BLaER1 treated with 17β-estradiol and CSF1 and Interleukin-3, amounts not matched to agents 10 nM and 100 nM (cell line): ENCODE data around the gene PGBD5.
A peak's percentile ranks its signal among the peaks of the same experiment; 100 is the strongest.

Source experiments
- H3K27ac ChIP-seq, 11 experiments: shearing (Covaris generic); formaldehyde crosslinking; 2 replicates each; pipeline ENCODE4 v1.8.1; 2022
- H3K27me3 ChIP-seq, 11 experiments: shearing (Covaris generic); formaldehyde crosslinking; 2 replicates each; pipeline ENCODE4 v1.8.1; 2022
- H3K36me3 ChIP-seq, 11 experiments: shearing (Covaris generic); formaldehyde crosslinking; 2 replicates each; pipeline ENCODE4 v1.8.1; 2022
- H3K4me1 ChIP-seq, 10 experiments: shearing (Covaris generic); formaldehyde crosslinking; 2 replicates each; pipeline ENCODE4 v1.8.1; 2022
- H3K4me2 ChIP-seq, 11 experiments: shearing (Covaris generic); formaldehyde crosslinking; 2 replicates each; pipeline ENCODE4 v1.8.1; 2022
- H3K4me3 ChIP-seq, 10 experiments: shearing (Covaris generic); formaldehyde crosslinking; 2 replicates each; pipeline ENCODE4 v1.8.1; 2022
- H3K9ac ChIP-seq, 11 experiments: shearing (Covaris generic); formaldehyde crosslinking; 2 replicates each; pipeline ENCODE4 v1.8.1; 2022
- H3K9me3 ChIP-seq, 11 experiments: shearing (Covaris generic); formaldehyde crosslinking; replicated peaks in 1 of 11; 2 replicates each; pipeline ENCODE4 v1.8.1; 2022
- H4K20me1 ChIP-seq, 11 experiments: shearing (Covaris generic); formaldehyde crosslinking; 2 replicates each; pipeline ENCODE4 v1.8.1; 2022
- Cebpa-rat ChIP-seq, 11 experiments: shearing (Covaris generic); IDR thresholded peaks; 2 replicates each; pipeline ENCODE4 v1.8.1; 2022

PGBD5 gene

GRCh38 chr1:230326971-230327891 lies 98.9 kb downstream of the PGBD5 start:
- H4K20me1 ChIP-seq: peaks cover 0 to 54% (median 0%) of the 10 kb centered on the region in 11 experiments; a peak in 3 of 22 replicates
- H3K27ac ChIP-seq: no peak overlapping the region
- no peak overlapping the region for H3K9ac ChIP-seq
- no peak for TF ChIP-seq Cebpa-rat (IDR thresholded peaks at IDR 0.05)
- H3K27me3 ChIP-seq: no peaks in the 10 kb centered on the region; a peak in 1 of 22 replicates
- peaks cover 0 to 7% (median 0%) of the 10 kb centered on the region in 10 experiments; a peak in 2 of 20 replicates for H3K4me1 ChIP-seq
- peaks cover 0 to 100% (median 0%) of the 10 kb centered on the region in 11 experiments; a peak in 7 of 22 replicates for H3K36me3 ChIP-seq
- no peaks in the 10 kb centered on the region for H3K9me3 ChIP-seq
- H3K4me2 ChIP-seq: no peak overlapping the region
- no peak overlapping the region for H3K4me3 ChIP-seq

DNA sequence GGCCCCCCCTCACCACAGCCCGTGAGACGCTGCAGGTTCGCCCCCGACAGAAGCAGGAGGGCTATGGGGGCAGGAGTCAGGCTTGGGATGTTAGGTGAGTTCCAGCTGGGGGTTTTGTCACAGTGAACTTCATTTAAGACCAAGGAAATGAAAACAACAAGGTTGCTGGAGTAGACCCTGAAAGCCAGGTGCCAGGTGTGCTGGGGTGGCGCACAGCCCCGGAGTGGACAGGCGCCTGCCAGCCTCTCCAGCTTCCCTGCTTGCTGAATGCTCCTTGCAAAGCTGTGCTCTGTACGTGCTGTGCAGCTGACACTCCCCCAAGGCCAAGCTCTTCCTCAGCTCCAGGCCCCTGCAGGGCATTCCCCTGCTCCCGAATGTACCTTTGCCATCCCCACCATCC lies 102.4 kb downstream of the PGBD5 start:
- H3K27me3 ChIP-seq: no peaks in the 10 kb centered on the region
- H3K4me3 ChIP-seq: no peak overlapping the region
- TF ChIP-seq Cebpa-rat (IDR thresholded peaks at IDR 0.05): no peak
- H3K4me1 ChIP-seq: peaks cover 0 to 12% (median 0%) of the 10 kb centered on the region in 10 experiments; a peak in 5 of 20 replicates
- peaks cover 0 to 43% (median 0%) of the 10 kb centered on the region in 11 experiments; a peak in 3 of 22 replicates for H4K20me1 ChIP-seq
- no peaks in the 10 kb centered on the region for H3K9me3 ChIP-seq
- H3K9ac ChIP-seq: no peak overlapping the region
- H3K4me2 ChIP-seq: no peak overlapping the region
- H3K36me3 ChIP-seq: peaks cover 0 to 86% (median 0%) of the 10 kb centered on the region in 11 experiments; a peak in 7 of 22 replicates
- no peak overlapping the region for H3K27ac ChIP-seq

DNA sequence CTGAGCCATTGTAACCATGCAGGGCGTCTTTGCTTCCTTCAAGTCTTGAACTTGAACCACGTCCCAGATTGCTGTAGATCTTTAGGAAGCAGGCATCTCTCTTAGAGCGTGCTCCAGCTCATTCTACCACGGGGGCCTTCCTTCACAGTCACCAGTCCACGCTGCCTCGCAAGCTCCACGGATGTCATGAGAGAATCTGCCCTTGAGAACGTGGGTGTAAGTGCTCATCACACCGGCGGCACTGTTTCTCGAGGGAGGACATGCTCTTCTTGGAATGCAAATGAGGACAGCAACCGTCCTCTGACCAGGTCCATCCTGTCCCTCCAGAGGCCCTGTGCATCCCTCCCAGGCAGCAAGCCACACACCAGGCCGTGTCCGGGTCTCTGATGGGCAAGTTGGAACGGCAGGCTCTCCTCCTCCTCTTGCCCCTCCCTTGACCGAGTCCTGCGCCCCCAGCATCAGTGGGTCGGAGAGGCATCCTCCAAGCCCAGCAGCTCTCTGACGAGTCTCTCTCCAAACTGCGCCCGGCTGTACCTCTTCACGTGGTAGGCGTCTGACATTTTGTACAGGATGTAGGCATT lies 103.1 kb downstream of the PGBD5 start:
- TF ChIP-seq Cebpa-rat (IDR thresholded peaks at IDR 0.05): no peak
- no peaks in the 10 kb centered on the region for H3K27me3 ChIP-seq
- no peaks in the 10 kb centered on the region for H3K9me3 ChIP-seq
- H3K27ac ChIP-seq: no peak overlapping the region
- no peak overlapping the region for H3K4me2 ChIP-seq
- H3K9ac ChIP-seq: no peak overlapping the region
- peaks cover 0 to 43% (median 0%) of the 10 kb centered on the region in 11 experiments; a peak in 3 of 22 replicates for H4K20me1 ChIP-seq
- no peak overlapping the region for H3K4me3 ChIP-seq
- peaks cover 0 to 12% (median 0%) of the 10 kb centered on the region in 10 experiments; a peak in 5 of 20 replicates for H3K4me1 ChIP-seq
- H3K36me3 ChIP-seq: peaks cover 0 to 80% (median 0%) of the 10 kb centered on the region in 11 experiments; a peak in 7 of 22 replicates

DNA sequence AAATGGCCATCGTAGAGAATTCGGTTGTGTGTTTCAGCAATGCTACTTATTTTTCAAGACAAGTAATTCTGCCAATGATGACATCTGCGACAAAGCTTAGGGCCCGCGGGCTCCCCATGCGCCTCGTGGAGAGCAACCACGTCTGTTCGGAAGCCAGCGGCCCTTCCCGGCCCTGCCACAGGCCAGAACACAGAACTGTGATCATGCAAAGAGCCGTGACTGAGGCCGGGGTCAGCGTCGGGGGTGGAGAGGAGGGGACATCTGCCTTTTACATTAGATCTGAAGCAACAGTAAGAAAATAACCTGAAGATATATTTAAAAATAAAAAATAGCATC lies 103.7 kb downstream of the PGBD5 start:
- peaks cover 0 to 12% (median 0%) of the 10 kb centered on the region in 10 experiments; a peak in 5 of 20 replicates for H3K4me1 ChIP-seq
- peaks cover 0 to 73% (median 0%) of the 10 kb centered on the region in 11 experiments; a peak in 7 of 22 replicates for H3K36me3 ChIP-seq
- no peaks in the 10 kb centered on the region for H3K9me3 ChIP-seq
- H3K27me3 ChIP-seq: no peaks in the 10 kb centered on the region
- no peak for TF ChIP-seq Cebpa-rat (IDR thresholded peaks at IDR 0.05)
- H3K9ac ChIP-seq: no peak overlapping the region
- peaks cover 0 to 37% (median 0%) of the 10 kb centered on the region in 11 experiments; a peak in 3 of 22 replicates for H4K20me1 ChIP-seq
- H3K27ac ChIP-seq: no peak overlapping the region
- no peak overlapping the region for H3K4me3 ChIP-seq
- no peak overlapping the region for H3K4me2 ChIP-seq

- Histone ChIP-seq H4K20me1 (peaks cover 0 to 33% (median 0%) of the 10 kb centered on the region in 11 experiments; a peak in 3 of 22 replicates), H3K9ac (no peak overlapping the region), H3K4me1 (peaks cover 0 to 12% (median 0%) of the 10 kb centered on the region in 10 experiments; a peak in 5 of 20 replicates), H3K27ac (no peak overlapping the region), H3K27me3 (no peaks in the 10 kb centered on the region), H3K9me3 (no peaks in the 10 kb centered on the region), H3K36me3 (peaks cover 0 to 68% (median 0%) of the 10 kb centered on the region in 11 experiments; a peak in 7 of 22 replicates), H3K4me2 (no peak overlapping the region), H3K4me3 (no peak overlapping the region)
- no peak for TF ChIP-seq Cebpa-rat (IDR thresholded peaks at IDR 0.05)
Measured at GRCh38 chr1:230321741-230322420, 104.3 kb downstream of the PGBD5 start.

- no peak for TF ChIP-seq Cebpa-rat (IDR thresholded peaks at IDR 0.05)
- no peak overlapping the region for H3K27ac ChIP-seq
Measured at GRCh38 chr1:230321341-230321740, 104.8 kb downstream of the PGBD5 start.

DNA sequence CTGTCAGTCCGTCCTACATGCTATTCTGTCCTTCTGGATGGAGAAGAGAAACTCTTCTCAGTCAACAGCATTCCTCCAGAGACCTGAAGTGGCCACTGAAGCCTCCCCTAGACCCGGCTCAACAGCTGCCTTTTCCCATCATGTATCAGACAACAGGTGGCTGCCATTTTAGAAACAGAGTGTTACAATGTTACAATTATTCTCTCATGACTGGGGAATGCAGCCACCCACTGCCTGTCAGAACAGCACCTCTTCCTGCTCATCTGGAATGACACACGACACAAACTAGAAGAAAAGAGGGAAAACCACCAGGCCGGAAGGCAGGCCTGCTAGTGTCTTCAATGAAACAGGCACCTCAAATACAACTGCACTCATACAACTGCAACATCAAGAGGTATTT lies 105.3 kb downstream of the PGBD5 start:
- Histone ChIP-seq H3K4me3 (no peak overlapping the region), H3K36me3 (peaks cover 0 to 57% (median 0%) of the 10 kb centered on the region in 11 experiments; a peak in 7 of 22 replicates), H3K9ac (no peak overlapping the region), H3K9me3 (no peaks in the 10 kb centered on the region), H4K20me1 (peaks cover 0 to 22% (median 0%) of the 10 kb centered on the region in 11 experiments; a peak in 3 of 22 replicates), H3K27me3 (no peaks in the 10 kb centered on the region), H3K27ac (no peak overlapping the region), H3K4me2 (peak overlapping the region in 4 of 11 experiments; percentile 4 to 19 (median 16); a peak in 5 of 22 replicates), H3K4me1 (peaks cover 0 to 12% (median 0%) of the 10 kb centered on the region in 10 experiments; a peak in 5 of 20 replicates)
- TF ChIP-seq Cebpa-rat (IDR thresholded peaks at IDR 0.05): no peak

More at GRCh38 chr1:230321341-230321740, 104.8 kb downstream of the PGBD5 start:
- peaks cover 0 to 27% (median 0%) of the 10 kb centered on the region in 11 experiments; a peak in 3 of 22 replicates for H4K20me1 ChIP-seq
- H3K4me3 ChIP-seq: no peak overlapping the region
- no peak overlapping the region; a peak in 1 of 22 replicates for H3K4me2 ChIP-seq
- no peaks in the 10 kb centered on the region for H3K9me3 ChIP-seq
- H3K36me3 ChIP-seq: peaks cover 0 to 63% (median 0%) of the 10 kb centered on the region in 11 experiments; a peak in 7 of 22 replicates
- no peak overlapping the region for H3K9ac ChIP-seq
- no peaks in the 10 kb centered on the region for H3K27me3 ChIP-seq
- H3K4me1 ChIP-seq: peaks cover 0 to 12% (median 0%) of the 10 kb centered on the region in 10 experiments; a peak in 5 of 20 replicates

- TF ChIP-seq Cebpa-rat (IDR thresholded peaks at IDR 0.05): no peak
- H3K4me2 ChIP-seq: peak overlapping the region in 2 of 11 experiments; percentile 13 to 36; a peak in 1 of 22 replicates
- H3K4me3 ChIP-seq: no peak overlapping the region
- no peaks in the 10 kb centered on the region for H3K27me3 ChIP-seq
- peaks cover 0 to 41% (median 0%) of the 10 kb centered on the region in 11 experiments; a peak in 7 of 22 replicates for H3K36me3 ChIP-seq
- no peak overlapping the region for H3K9ac ChIP-seq
- peaks cover 0 to 12% (median 0%) of the 10 kb centered on the region in 11 experiments; a peak in 1 of 22 replicates for H4K20me1 ChIP-seq
- no peak overlapping the region for H3K27ac ChIP-seq
- no peaks in the 10 kb centered on the region for H3K9me3 ChIP-seq
- H3K4me1 ChIP-seq: peaks cover 0 to 12% (median 0%) of the 10 kb centered on the region in 10 experiments; a peak in 6 of 20 replicates
Measured at GRCh38 chr1:230319014-230319747, 107.0 kb downstream of the PGBD5 start.
